Lung microvascular endothelial cell (primary cell): Measurements from ENCODE around the gene MFGE8. TPM values are rescaled to one million over a fixed set of nuclear protein-coding genes. Genes with fewer than 3 reads are reported as not detected.
A peak's percentile ranks its signal among the peaks of the same experiment; 100 is the strongest.
"Not testable (repeated sequence)": the region's sequence is repeated elsewhere in the genome, so short reads cannot be mapped to it uniquely, and the experiment has no call there.

Source experiments
- DNase-seq, 2 donors: peaks; one replicate each; pipeline versions ENCODE4 v3.0.0 to v3.0.0-alpha.2; 2010; ENCODE audit warnings: low read depth in 2 of 2
- total RNA-seq: library from RNA; depleted of rRNA; stranded (reverse); fragments of >200 nt; gene quantifications from 2 replicates; pipeline ENCODE4 v1.2.1, GENCODE V29; 2014

MFGE8 gene
- total RNA-seq = 31.2 and 40.1 TPM in 2 replicates

GRCh38 chr15:88913017-88913849 is at the start of gene MFGE8:
TSS of gene MFGE8 (minus strand) at chr15:88913379. CDS start at chr15:88913319, 60 bp downstream.
- DNase-seq = peak; percentile 53 to 61

GRCh38 chr15:88959445-88959844 is 46.3 kb upstream of the MFGE8 start:
- no peak for DNase-seq

GRCh38 chr15:88956906-88957305 is 43.7 kb upstream of the MFGE8 start:
- no peak for DNase-seq

- DNase-seq = no peak
Observed at GRCh38 chr15:88956263-88956662, 43.1 kb upstream of the MFGE8 start.

- no peak for DNase-seq
Observed at GRCh38 chr15:88954431-88955277, 41.5 kb upstream of the MFGE8 start.

- no peak for DNase-seq
Observed at GRCh38 chr15:88950600-88951160, 37.5 kb upstream of the MFGE8 start.

- no peak for DNase-seq
Observed at GRCh38 chr15:88949734-88950400, 36.7 kb upstream of the MFGE8 start.

- no peak for DNase-seq
Observed at GRCh38 chr15:88940110-88940675, 27.0 kb upstream of the MFGE8 start.

- DNase-seq = no peak
Observed at GRCh38 chr15:88939486-88939806, 26.3 kb upstream of the MFGE8 start.

- DNase-seq = peak in 1 of 2 donors; percentile 33
Observed at GRCh38 chr15:88938802-88939485, 25.8 kb upstream of the MFGE8 start.

GRCh38 chr15:88934449-88934848 is 21.3 kb upstream of the MFGE8 start:
- DNase-seq = not testable (repeated sequence)

- DNase-seq = no peak
Observed at GRCh38 chr15:88932875-88933330, 19.7 kb upstream of the MFGE8 start.

GRCh38 chr15:88932271-88932874 is 19.2 kb upstream of the MFGE8 start:
- no peak for DNase-seq

GRCh38 chr15:88930579-88930978 is 17.4 kb upstream of the MFGE8 start:
- no peak for DNase-seq

- DNase-seq = not testable (repeated sequence)
Observed at GRCh38 chr15:88929358-88930098, 16.3 kb upstream of the MFGE8 start.

GRCh38 chr15:88928192-88928591 is 15.0 kb upstream of the MFGE8 start:
- not testable (repeated sequence) for DNase-seq

- not testable (repeated sequence) for DNase-seq
Observed at GRCh38 chr15:88925648-88926047, 12.5 kb upstream of the MFGE8 start.

GRCh38 chr15:88920892-88921435 is 7.8 kb upstream of the MFGE8 start:
- DNase-seq = peak in 1 of 2 donors; percentile 25
